GM20431 (cell line): Measurements from ENCODE around the gene PLEKHG4B.
"Not testable (repeated sequence)": the region's sequence is repeated elsewhere in the genome, so short reads cannot be mapped to it uniquely, and the experiment has no call there.

Experiments used
- in situ Hi-C: fragments of 300-500 bp; cut with MseI, MboI; formaldehyde crosslinking; loops from one replicate; pipeline ENCODE4 v1.15.0; 2020; ENCODE audit warnings: low sequenced_read_pairs; ENCODE audit not compliant: unreplicated experiment

The PLEKHG4B gene, protein sequence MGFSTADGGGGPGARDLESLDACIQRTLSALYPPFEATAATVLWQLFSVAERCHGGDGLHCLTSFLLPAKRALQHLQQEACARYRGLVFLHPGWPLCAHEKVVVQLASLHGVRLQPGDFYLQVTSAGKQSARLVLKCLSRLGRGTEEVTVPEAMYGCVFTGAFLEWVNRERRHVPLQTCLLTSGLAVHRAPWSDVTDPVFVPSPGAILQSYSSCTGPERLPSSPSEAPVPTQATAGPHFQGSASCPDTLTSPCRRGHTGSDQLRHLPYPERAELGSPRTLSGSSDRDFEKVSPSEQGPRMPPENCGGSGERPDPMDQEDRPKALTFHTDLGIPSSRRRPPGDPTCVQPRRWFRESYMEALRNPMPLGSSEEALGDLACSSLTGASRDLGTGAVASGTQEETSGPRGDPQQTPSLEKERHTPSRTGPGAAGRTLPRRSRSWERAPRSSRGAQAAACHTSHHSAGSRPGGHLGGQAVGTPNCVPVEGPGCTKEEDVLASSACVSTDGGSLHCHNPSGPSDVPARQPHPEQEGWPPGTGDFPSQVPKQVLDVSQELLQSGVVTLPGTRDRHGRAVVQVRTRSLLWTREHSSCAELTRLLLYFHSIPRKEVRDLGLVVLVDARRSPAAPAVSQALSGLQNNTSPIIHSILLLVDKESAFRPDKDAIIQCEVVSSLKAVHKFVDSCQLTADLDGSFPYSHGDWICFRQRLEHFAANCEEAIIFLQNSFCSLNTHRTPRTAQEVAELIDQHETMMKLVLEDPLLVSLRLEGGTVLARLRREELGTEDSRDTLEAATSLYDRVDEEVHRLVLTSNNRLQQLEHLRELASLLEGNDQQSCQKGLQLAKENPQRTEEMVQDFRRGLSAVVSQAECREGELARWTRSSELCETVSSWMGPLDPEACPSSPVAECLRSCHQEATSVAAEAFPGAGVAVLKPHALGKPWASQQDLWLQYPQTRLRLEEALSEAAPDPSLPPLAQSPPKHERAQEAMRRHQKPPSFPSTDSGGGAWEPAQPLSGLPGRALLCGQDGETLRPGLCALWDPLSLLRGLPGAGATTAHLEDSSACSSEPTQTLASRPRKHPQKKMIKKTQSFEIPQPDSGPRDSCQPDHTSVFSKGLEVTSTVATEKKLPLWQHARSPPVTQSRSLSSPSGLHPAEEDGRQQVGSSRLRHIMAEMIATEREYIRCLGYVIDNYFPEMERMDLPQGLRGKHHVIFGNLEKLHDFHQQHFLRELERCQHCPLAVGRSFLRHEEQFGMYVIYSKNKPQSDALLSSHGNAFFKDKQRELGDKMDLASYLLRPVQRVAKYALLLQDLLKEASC (N-terminal part only)

DNA sequence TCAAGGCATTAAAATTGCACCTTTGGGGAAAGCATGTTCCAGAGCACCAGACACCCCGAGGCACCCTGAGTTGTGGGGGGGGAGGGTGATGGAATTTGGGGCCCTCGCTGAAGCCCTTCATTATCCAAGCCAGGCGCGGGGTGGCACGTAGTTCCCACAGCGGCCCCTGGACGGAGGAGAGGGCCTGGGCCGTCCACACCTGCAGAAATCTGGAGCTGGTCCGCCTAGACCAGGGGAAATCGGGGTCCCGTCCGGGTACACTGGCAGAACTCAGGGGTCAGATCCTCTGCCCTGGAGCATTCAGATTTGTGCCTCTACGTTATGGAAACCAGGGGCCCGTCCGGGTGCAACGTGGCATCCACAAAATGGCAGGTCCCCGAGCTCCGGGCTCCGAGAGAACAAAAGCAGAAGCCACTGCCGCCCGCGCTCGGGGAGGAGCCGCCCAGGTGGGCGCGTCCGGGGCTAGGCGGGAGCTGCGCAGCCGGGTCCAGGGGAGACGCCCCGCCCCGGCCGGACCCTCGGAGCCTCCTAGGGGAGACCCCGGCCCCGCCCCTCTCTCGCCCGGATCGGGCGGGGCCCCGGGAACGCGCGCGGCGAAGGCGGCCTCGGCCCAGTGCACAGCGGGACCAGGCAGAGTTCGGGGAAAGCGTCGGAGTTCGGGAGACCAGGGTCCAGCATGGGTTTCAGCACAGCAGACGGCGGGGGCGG lies at the start of gene PLEKHG4B:
TSS of gene PLEKHG4B (plus strand) at position 613 of the 708 bp plus-strand sequence. CDS start at position 677, 64 bp downstream.
- in situ Hi-C loops: no loop called here

DNA sequence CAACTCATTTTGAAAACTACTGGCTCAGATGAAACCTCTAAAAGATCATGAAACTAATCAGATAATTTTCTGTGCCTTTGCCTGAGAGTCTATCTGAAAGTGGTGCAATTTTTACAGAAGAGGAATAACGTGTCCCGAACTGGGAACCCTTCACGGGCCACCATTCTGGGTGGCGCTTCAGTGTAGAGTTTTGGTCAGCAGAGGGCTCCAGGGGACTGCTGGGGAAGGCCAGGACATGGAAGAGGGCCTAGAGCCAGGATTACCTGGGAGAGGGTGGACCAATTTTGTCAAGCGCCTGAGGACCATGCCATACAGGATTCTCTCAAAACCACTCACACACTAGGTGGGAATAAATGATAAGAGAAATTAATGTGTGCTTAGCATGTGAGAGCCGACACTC lies 49.7 kb upstream of the PLEKHG4B start:
- in situ Hi-C loops: no loop called here

DNA sequence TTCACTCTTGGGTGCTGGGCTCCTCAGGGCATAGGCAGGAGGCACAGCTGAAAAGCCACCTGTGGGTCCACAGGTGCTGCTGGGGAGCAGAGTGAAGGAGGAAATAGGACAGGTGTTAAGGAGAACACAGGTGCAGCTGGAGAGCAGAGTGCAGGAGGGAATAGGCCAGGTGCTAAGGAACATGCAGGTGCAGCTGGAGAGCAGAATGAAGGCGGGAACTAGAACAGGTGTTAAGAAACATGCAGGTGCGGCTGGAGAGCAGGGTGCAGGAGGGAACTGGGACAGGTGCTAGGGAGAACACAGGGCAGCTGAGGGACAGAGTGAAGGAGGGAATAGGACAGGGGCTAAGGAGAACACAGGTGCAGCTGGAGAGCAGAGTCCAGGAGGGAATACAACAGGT lies 43.8 kb upstream of the PLEKHG4B start:
- in situ Hi-C loops: no loop called here

DNA sequence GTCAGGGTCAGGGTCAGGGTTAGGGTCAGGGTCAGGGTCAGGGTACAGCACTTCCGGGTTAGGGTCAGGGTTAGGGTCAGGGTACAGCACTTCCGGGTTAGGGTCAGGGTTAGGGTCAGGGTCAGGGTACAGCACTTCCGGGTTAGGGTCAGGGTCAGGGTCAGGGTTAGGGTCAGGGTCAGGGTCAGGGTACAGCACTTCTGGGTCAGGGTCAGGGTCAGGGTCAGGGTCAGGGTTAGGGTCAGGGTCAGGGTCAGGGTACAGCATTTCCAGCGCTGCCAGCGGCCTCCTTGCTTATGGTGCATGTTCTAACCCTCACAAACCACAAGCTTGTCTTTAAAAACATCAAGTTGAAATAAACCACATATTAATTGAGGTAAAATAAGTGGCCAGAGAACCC lies 42.4 kb upstream of the PLEKHG4B start:
- in situ Hi-C loops: not testable (repeated sequence)

DNA sequence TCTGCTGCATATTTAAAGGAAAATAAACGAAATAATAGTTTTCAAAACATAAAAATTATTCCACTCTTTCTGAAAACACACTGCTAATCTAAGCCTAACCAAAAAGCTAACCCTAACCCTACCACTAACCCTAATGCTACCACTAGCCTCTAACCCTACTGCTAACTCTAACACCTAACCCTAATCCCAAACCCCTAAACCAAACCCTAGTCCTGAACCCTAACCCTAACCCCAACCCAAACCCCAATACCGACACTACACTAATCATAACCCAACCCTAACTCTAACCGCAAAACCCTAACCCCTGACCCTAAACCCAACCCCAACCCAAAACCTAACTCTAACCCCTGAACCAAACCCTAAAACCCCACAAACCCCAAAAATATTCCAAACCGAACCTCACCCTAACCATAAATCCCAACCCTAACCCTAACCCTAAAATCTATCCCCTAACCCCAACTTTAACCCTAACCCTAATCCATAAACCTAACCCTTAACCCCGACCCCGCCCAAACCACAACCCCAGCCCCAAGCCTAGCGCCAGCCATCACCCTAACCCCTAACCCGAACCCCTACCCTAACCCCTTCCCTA lies 41.9 kb upstream of the PLEKHG4B start:
- in situ Hi-C loops: no loop called here

DNA sequence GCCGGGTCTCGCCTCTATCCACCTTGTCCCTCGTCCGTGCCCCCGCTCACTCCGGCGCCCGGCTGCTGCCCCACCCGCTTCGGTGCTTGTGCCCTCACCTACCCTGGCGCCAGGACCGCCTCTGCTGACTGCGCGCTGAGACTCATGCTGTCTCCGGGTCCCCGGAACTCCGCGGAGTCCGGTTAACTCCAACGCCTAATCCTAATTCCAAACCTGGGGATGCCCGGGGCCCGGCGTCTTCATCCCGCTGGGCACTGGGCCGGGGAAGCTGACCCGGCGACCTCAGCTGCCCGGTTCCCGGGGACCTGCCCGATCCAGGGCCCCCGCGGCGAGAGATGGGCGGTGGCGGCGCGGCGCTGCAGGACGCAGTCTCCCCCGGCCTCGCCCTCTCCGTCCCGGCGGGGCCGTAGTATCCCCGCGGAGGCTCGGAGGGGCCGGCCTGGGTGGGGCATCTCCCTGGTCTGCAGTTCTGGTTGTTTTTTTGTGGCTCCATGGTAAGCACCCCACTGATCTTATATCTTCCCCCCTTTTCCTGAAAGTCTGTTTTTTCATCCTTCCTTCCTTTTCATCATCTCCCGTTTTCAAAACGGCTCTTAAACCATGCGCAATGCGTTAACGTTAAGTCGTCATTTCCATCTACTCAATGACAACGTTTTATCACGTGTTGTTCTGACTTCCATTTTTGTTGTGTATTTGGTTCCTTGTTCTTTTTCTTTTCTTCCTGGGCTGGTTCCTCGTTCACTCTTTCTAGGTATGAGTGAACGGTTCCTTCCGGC lies 41.1 kb upstream of the PLEKHG4B start:
- in situ Hi-C loops: no loop called here

DNA sequence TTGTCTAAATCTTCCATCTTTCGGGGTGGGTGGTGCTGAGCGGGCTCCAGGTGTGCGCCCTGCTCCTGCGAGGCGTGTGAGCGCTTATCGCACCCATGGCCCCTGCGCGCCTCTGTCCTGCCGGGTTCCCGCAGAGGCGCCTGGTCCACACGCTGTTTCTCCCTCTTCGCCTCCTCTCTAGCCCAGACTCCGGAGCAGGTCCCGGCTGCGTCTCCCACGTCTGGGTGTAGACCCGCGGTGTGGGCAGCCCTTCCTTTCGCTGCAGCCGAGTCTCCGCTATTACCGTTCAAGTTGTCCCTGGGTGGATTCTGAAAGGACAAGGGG lies 40.5 kb upstream of the PLEKHG4B start:
- in situ Hi-C loops: no loop called here

DNA sequence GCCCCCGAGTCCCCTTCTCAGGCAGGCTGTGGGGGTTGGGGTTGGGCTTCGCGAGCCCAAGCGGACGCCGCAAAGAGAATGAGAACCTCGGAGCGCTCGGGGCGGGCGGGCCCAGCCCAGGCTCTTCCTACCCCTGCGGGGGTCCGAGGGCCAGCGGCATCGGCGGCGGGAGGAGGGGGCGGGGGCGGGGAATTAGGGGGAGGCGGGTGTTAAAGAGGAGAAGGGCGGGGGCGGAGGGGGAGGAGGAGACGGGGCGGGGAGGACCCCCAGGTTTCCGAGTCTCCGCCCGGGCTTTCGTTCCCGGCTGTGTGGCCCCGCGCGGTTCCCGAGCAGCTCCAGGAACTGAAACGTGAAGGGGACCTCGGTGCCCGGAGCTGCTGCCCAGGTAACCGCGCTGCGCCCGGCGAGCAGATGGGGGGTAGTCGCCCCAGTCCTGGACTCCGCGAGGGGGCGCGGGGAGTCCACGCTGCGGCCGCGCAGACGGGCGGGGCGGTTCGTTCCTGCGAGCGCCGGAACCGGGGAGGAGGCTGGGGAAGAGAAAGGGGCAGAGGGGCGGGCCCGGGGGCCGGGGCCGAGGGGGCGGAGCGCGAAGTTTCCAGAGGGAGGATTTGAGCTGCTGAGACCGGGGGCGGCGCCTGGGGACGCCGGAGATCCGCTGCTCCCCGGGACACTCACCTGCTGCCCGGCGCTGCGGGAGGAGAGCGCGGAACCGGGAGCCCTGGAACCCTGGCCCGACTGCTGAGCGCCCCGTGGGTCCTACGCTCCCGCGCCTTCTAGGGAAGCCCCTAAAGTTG lies 38.4 kb upstream of the PLEKHG4B start:
- in situ Hi-C loops: no loop called here

DNA sequence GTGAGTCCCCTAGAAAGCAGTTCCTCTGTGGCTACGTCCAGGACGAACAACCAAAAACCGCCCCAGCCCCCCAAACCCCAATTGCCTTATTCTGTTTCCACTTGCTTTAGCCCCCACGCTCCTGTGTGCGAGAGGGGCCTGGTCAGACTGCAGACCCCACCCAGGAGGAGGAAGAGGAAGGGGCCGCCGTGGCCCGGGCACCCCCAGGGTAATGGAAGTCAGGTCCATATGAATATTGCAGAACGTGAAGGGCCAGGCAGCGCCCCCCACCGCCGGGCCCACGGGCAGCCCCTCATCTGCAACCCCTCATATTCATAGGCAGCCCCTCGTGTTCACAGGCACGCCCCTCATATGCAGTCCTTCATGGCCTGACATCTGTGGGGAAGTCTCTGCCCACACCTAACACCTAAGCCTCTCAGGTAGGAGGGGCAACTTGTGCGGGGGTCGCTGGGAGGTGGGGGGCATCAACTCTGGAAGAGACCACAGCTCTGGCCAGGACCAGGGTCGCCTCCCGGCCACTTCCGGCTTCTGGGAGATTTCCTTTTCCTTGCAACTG lies 37.7 kb upstream of the PLEKHG4B start:
- in situ Hi-C loops: no loop called here

DNA sequence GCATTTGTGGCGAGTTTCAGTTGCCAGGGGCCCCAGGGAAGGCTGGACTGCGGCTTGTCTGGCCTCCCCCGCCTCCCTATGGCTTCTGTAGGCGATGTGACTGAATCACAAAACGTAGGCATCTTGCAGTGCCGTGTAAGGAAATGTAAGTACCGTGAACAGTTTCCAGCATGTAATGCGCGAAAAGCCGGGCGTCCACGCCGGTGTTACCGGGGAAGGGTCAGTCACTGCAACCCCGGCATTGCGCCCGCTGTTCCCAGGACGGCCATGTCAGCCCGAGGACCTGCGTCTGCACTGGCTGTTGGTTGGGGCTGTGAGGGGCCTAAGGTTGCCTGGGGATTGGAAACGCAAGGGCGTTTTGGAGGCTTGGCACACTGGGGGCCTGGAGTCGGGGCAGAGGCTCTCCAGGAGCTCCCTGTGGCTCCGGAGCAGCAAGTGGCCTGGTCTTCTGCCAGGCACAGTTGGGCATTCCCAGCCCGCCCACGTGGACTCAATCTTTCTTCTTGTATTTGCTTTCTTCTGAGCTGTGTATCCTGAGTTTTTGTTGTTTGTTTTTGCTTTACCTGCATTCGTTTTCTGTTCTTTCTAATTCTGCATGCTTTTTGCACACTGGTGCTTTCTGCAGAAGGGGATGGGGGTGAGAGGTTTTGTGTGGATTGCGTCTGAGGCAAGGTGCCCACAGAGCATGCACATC lies 36.9 kb upstream of the PLEKHG4B start:
- in situ Hi-C loops: no loop called here

DNA sequence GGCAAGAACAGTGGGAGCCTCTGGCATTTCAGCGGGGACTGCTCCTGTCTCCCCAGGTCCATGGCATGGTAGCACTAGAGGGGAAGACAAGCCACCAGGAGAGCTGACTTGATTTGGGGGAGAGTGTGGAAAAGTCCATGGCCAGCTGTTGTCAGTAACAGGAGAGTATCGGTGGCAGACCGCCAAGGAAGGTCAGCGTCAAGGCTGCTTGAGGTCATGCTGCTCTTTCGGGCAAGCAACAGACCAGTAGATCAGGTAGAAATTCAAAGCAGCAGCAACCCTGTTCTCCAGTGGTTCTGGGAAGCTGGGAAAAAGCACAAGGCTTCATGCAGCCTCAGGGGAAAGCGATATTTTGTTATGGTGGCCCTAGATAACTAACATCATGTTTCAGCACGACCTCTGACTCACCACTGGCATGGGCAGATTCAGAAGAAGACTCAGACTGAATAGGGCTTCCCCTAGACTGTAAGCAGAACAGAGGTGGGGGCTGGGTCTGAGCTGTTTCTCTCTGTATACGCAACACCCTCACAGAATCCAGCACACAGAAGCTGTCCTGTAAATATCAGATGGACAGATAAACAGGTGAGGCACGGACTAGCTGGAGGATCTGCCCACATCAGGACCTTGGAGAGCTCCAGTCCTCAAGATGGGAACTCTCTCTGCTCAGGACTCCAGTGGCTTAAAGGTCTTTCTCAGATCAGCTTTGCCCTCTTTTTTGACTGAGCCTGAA lies 35.2 kb upstream of the PLEKHG4B start:
- in situ Hi-C loops: no loop called here

DNA sequence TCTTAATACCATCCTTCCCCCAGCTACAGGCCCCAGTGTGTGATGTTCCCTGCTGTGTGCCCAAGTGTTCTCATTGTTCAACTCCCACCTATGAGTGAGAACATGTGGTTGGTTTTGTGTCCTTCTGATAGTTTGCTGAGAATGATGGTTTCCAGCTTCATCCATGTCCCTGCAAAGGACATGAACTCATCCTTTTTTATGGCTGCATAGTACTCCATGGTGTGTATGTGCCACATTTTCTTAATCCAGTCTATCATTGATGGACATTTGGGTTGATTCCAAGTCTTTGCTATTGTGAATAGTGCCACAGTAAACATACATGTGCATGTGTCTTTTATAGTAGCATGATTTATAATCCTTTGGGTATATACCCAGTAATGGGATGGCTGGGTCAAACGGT lies 31.7 kb upstream of the PLEKHG4B start:
- in situ Hi-C loops: not testable (repeated sequence)

DNA sequence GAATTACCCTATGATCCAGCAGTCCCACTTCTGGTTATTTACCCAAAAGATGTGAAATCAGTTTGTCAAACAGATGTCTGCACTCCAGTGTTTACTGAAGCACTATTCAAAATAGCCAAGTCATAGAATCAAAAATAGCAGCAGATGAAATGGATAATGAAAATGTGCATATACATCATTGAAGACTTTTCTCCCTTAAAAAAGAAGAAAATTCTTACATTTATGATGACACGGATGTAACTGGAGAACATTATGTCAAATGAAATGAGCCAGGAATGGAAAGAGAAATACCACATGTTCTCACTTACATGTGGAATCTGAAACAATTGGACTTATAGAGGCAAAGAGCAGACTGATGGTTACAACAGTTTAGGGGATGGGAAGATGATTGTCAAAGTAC lies 21.5 kb upstream of the PLEKHG4B start:
- in situ Hi-C loops: no loop called here

DNA sequence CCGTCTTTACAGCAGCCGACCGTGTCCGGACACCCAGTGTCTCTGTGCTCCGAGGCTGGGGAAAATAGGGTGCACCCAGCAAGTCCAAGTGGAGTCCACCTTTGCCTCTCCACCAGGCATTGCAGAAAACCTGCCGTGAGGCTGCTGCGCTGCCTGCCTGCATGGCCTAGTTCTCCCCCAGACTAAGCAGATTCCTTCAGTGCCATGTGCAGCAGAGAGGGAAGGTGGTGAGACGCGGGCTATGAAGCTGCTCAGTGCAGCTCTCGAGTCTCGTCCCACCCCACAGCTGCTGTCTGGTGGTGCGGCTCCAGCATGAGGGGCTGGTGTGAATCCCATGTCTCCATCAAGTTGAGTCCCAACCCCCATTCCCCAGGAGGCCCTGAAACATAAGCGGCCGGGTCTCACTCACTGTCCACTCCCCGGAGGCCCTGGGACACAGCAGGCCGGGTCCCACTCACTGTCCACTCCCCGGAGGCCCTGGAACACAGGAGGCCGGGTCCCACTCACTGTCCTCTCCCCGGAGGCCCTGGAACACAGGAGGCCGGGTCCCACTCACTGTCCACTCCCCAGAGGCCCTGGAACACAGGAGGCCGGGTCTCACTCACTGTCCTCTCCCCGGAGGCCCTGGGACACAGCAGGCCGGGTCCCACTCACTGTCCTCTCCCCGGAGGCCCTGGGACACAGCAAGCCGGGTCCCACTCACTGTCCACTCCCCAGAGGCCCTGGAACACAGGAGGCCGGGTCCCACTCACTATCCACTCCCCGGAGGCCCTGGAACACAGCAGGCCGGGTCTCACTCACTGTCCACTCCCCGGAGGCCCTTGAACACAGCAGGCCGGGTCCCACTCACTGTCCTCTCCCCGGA lies 19.4 kb upstream of the PLEKHG4B start:
- in situ Hi-C loops: not testable (repeated sequence)

DNA sequence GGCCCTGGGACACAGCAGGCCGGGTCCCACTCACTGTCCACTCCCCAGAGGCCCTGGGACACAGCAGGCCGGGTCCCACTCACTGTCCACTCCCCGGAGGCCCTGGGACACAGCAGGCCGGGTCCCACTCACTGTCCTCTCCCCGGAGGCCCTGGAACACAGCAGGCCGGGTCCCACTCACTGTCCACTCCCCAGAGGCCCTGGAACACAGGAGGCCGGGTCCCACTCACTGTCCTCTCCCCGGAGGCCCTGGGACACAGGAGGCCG lies 18.9 kb upstream of the PLEKHG4B start:
- in situ Hi-C loops: not testable (repeated sequence)
